Right renal pelvis (tissue), 4 donors: ENCODE results near the gene GNA15. TPM values are rescaled to one million over a fixed set of nuclear protein-coding genes. Genes with fewer than 3 reads are reported as not detected.

ENCODE experiments used
- DNase-seq, 4 donors: peaks; one replicate each; pipeline ENCODE4 v3.0.0-alpha.2; 2013; ENCODE audit warnings: low read depth in 4 of 4, low spot score in 3 of 4, missing footprints in 1 of 4
- polyA plus RNA-seq, 4 donors: library from polyadenylated mRNA; unstranded; fragments of 120-200 nt; gene quantifications; one replicate each; pipeline ENCODE4 v1.2.1, GENCODE V29; 2013; ENCODE audit not compliant: insufficient read length in 4 of 4

GNA15 gene
- polyA plus RNA-seq, 4 donors: 0.70 to 1.2 (median 1.0) TPM

- no peak for DNase-seq
These were observed 70.6 kb downstream of the GNA15 start for GRCh38 chr19:3206216-3206953.

DNA sequence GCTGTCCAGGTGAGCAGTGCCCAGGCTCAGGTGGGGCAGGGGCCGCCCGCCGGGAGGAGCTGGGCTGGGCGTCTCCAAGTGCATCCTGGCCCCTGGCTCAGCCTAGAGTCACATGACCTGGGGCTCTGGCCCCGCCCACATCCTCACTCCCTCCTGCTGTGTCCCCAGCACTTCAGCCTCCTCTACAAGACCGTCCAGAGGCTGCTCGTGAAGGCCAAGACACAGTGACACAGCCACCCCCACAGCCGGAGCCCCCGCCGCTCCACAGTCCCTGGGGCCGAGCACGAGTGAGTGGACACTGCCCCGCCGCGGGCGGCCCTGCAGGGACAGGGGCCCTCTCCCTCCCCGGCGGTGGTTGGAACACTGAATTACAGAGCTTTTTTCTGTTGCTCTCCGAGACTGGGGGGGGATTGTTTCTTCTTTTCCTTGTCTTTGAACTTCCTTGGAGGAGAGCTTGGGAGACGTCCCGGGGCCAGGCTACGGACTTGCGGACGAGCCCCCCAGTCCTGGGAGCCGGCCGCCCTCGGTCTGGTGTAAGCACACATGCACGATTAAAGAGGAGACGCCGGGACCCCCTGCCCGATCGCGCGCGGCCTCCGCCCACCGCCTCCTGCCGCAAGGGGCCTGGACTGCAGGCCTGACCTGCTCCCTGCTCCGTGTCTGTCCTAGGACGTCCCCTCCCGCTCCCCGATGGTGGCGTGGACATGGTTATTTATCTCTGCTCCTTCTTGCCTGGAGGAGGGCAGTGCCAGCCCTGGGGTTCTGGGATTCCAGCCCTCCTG is 71.8 kb downstream of the GNA15 start:
- no peak for DNase-seq

GRCh38 chr19:3208317-3209207 is 72.7 kb downstream of the GNA15 start:
- no peak for DNase-seq

DNA sequence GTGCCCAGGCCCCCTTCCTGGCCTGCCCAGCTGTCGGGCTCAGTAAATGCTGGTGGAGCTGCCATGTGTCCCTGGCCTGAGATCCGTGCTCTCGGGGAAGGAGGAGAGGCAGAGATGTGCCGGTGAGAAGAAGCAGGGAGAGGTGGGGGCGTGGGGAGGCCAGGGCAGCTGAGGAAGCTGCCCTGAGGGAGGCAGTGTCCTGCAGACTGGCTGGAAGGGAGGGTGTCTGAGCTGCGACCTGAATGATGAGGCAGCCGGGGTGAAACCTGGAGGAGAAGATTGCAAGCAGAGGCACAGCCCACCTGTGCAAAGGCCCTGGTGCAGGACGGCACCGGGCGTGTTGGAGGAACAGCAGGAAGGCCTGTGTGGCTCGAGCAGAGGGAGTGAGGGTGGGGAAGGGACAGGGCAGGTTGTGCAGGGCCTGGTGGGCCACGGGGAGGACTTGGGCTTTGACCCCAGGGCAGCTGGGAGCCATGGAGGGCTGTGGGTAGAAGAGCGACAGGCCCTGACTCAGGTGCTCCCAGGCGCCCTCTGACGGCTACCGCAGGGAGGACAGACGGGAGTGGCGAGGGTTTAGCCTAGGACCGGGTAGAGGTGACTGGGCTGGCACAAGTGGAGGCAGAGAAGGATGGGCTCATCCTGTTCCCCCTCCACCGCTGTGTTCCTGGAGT is 74.6 kb downstream of the GNA15 start:
- DNase-seq: no peak

GRCh38 chr19:3211191-3211590 is 75.4 kb downstream of the GNA15 start:
- DNase-seq: no peak

DNA sequence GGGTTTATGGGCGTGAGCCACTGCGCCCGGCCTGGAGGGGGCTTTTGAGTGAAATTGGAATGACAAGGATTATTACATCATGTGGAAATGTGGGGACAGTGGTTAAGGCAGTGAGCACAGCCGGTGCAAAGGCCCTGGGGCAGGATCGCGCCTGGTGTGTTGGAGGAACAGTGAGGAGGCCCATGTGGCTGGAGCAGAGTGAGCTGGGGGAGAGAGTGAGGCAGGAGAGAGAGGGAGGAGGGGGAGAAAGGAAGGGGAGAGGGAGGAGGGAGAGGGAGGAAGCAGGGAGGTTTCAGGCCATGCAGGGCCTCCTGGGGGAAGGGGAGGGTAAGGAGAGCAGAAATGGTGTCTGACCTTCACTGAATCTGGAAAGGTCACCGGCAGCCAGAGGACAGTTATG is 77.3 kb downstream of the GNA15 start:
- no peak for DNase-seq

Other genes starting within 250 kb of the GNA15 start
- 1 to 10 TPM; 6.3 to 10.0 (median 7.7) TPM for gene ZNF57, start 235.1 kb upstream of the GNA15 start, polyA plus RNA-seq
- gene ZNF77, start 191.1 kb upstream of the GNA15 start, polyA plus RNA-seq: 1 to 10 TPM; 6.8 to 8.7 (median 7.9) TPM
- 10 to 100 TPM in 1 of 4 donors, 1 to 10 TPM in 3; 7.3 to 11.0 (median 8.0) TPM for gene TLE6, start 158.5 kb upstream of the GNA15 start, polyA plus RNA-seq
- gene TLE2, start 106.8 kb upstream of the GNA15 start, polyA plus RNA-seq: 10 to 100 TPM; 35.5 to 44.0 (median 39.0) TPM
- 100 to 1,000 TPM; 445 to 526 (median 488) TPM for gene TLE5, start 73.5 kb upstream of the GNA15 start, polyA plus RNA-seq
- gene GNA11, start 41.7 kb upstream of the GNA15 start, polyA plus RNA-seq: 10 to 100 TPM; 56.3 to 65.5 (median 59.3) TPM
- under 1 TPM; 0.17 to 0.60 (median 0.31) TPM for gene S1PR4, start 42.7 kb downstream of the GNA15 start, polyA plus RNA-seq
- gene NCLN, start 49.9 kb downstream of the GNA15 start, polyA plus RNA-seq: 10 to 100 TPM; 32.0 to 51.7 (median 35.2) TPM
- 1 to 10 TPM in 1 of 4 donors, under 1 TPM in 3; 0.51 to 2.0 (median 0.75) TPM for gene CELF5, start 88.6 kb downstream of the GNA15 start, polyA plus RNA-seq
- 10 to 100 TPM; 20.9 to 25.5 (median 25.1) TPM for gene NFIC, start 230.6 kb downstream of the GNA15 start, polyA plus RNA-seq